DLD1 (cell line): ENCODE results near the gene OGA.

Experiments
- in situ Hi-C: cut with HindIII; loops from 2 replicates; pipeline ENCODE4 v1.10.0; 2017; ENCODE audit warnings: low sequenced_read_pairs

Gene OGA

GRCh38 chr10:101818119-101818871, at the start of gene OGA:
Gene OGA (minus strand): TSS chr10:101818444. CDS start chr10:101818022, 422 bp downstream.
- in situ Hi-C loops: no loop called here

GRCh38 chr10:101867931-101868330, 49.7 kb upstream of the OGA start:
- in situ Hi-C loops: no loop called here

- in situ Hi-C loops: no loop called here
These were observed 41.3 kb upstream of the OGA start for GRCh38 chr10:101859530-101859929.

GRCh38 chr10:101858723-101859500, 40.7 kb upstream of the OGA start:
- in situ Hi-C loops: no loop called here

GRCh38 chr10:101857802-101858476, 39.7 kb upstream of the OGA start:
- in situ Hi-C loops: no loop called here

- in situ Hi-C loops: no loop called here
These were observed 38.4 kb upstream of the OGA start for GRCh38 chr10:101856626-101857025.

- in situ Hi-C loops: no loop called here
These were observed 33.3 kb upstream of the OGA start for GRCh38 chr10:101851411-101852116.

- in situ Hi-C loops: no loop called here
These were observed 32.5 kb upstream of the OGA start for GRCh38 chr10:101850749-101851148.

- in situ Hi-C loops: no loop called here
These were observed 30.7 kb upstream of the OGA start for GRCh38 chr10:101848894-101849351.

GRCh38 chr10:101848408-101848807, 30.2 kb upstream of the OGA start:
- in situ Hi-C loops: no loop called here

GRCh38 chr10:101845893-101846292, 27.6 kb upstream of the OGA start:
- in situ Hi-C loops: no loop called here

GRCh38 chr10:101843032-101844021, 25.1 kb upstream of the OGA start, which contains the start of gene KCNIP2:
Gene KCNIP2 (minus strand): TSS chr10:101843800. CDS start chr10:101843568, 232 bp downstream.
- in situ Hi-C loops: no loop called here

- in situ Hi-C loops: no loop called here
These were observed 23.6 kb upstream of the OGA start for GRCh38 chr10:101841826-101842225.

GRCh38 chr10:101840741-101841453, 22.7 kb upstream of the OGA start:
- in situ Hi-C loops: no loop called here

- in situ Hi-C loops: no loop called here
These were observed 21.9 kb upstream of the OGA start for GRCh38 chr10:101840102-101840684.

- in situ Hi-C loops: no loop called here
These were observed 21.3 kb upstream of the OGA start for GRCh38 chr10:101839416-101840063.

- in situ Hi-C loops: no loop called here
These were observed 20.8 kb upstream of the OGA start for GRCh38 chr10:101839002-101839401.

GRCh38 chr10:101838416-101838970, 20.2 kb upstream of the OGA start:
- in situ Hi-C loops: no loop called here
